HepG2 (cell line): ENCODE results near the gene PREX1. TPM values are rescaled to one million over a fixed set of nuclear protein-coding genes. Genes with fewer than 3 reads are reported as not detected.
A peak's percentile ranks its signal among the peaks of the same experiment; 100 is the strongest.

ENCODE experiments used
- BHLHE40 ChIP-seq: IDR thresholded peaks from 2 replicates; pipeline ENCODE4 v1.6.1; 2011; ENCODE audit warnings: low read length, improper control_type of control experiment
- CREB1 ChIP-seq, 2 experiments: fragments of 450-650 bp in 1 of 2; IDR thresholded peaks; 2 replicates each; pipeline ENCODE4 v1.6.1; 2016 to 2017; ENCODE audit warnings: control low read depth in 1 of 2, mild to moderate bottlenecking in 1 of 2, missing compliant biosample characterization in 1 of 2, missing genetic modification characterization in 1 of 2
- KDM5B ChIP-seq: sonication (generic); formaldehyde crosslinking; IDR thresholded peaks from 2 replicates; pipeline ENCODE4 v1.4.0; 2020; ENCODE audit warnings: missing genetic modification reagents, mild to moderate bottlenecking, borderline replicate concordance
- KLF11 ChIP-seq: IDR thresholded peaks from 2 replicates; pipeline ENCODE4 v1.6.1; 2016; ENCODE audit warnings: missing compliant biosample characterization
- LBX2 ChIP-seq: sonication (generic); formaldehyde crosslinking; IDR thresholded peaks from 2 replicates; pipeline ENCODE4 v1.5.0; 2020; ENCODE audit warnings: missing genetic modification reagents, mild to moderate bottlenecking, borderline replicate concordance
- MEF2D ChIP-seq: sonication (generic); formaldehyde crosslinking; IDR thresholded peaks from 2 replicates; pipeline ENCODE4 v1.5.1; 2020; ENCODE audit warnings: mild to moderate bottlenecking, missing genetic modification reagents
- NFE2L1 ChIP-seq: sonication (generic); formaldehyde crosslinking; IDR thresholded peaks from 2 replicates; pipeline ENCODE4 v1.4.0; 2020; ENCODE audit warnings: missing genetic modification reagents, mild to moderate bottlenecking, borderline replicate concordance
- ONECUT2 ChIP-seq: sonication (generic); formaldehyde crosslinking; IDR thresholded peaks from 2 replicates; pipeline ENCODE4 v1.4.0; 2020; ENCODE audit warnings: missing genetic modification reagents
- PAWR ChIP-seq: sonication (generic); formaldehyde crosslinking; IDR thresholded peaks from 2 replicates; pipeline ENCODE4 v1.4.0; 2020; ENCODE audit warnings: missing genetic modification reagents, mild to moderate bottlenecking, borderline replicate concordance
- POLR2A ChIP-seq, 2 experiments: IDR thresholded peaks; 2 replicates each; pipeline ENCODE4 v1.6.1; 2011; ENCODE audit warnings: low read depth in 2 of 2, low read length in 2 of 2, mild to moderate bottlenecking in 1 of 2, moderate library complexity in 1 of 2; ENCODE audit not compliant: insufficient read depth in 1 of 2
- RELA ChIP-seq: sonication (generic); formaldehyde crosslinking; IDR thresholded peaks from 2 replicates; pipeline ENCODE4 v1.4.0; 2020; ENCODE audit warnings: missing genetic modification reagents
- SSRP1 ChIP-seq: IDR thresholded peaks from 2 replicates; pipeline ENCODE4 v1.6.1; 2016; ENCODE audit warnings: control low read depth
- ZBTB7A ChIP-seq: sonication (generic); formaldehyde crosslinking; IDR thresholded peaks from 2 replicates; pipeline ENCODE4 v1.8.0; 2022; ENCODE audit warnings: mild to moderate bottlenecking, missing genetic modification reagents
- ZNF12 ChIP-seq: sonication (generic); formaldehyde crosslinking; IDR thresholded peaks from 2 replicates; pipeline ENCODE4 v1.5.0; 2020; ENCODE audit warnings: missing genetic modification reagents
- ZNF281 ChIP-seq: sonication (generic); formaldehyde crosslinking; IDR thresholded peaks from 2 replicates; pipeline ENCODE4 v1.4.0; 2020; ENCODE audit warnings: missing genetic modification reagents, borderline replicate concordance
- ZNF674 ChIP-seq: sonication (generic); formaldehyde crosslinking; IDR thresholded peaks from 2 replicates; pipeline ENCODE4 v1.5.0; 2020; ENCODE audit warnings: low read depth, mild to moderate bottlenecking, missing genetic modification reagents
- ZNF781 ChIP-seq: sonication (generic); formaldehyde crosslinking; IDR thresholded peaks from 2 replicates; pipeline ENCODE4 v1.5.1; 2020; ENCODE audit warnings: borderline replicate concordance, mild to moderate bottlenecking, missing genetic modification reagents; ENCODE audit errors: not compliant biosample characterization
- polyA plus RNA-seq, 8 experiments: library from polyadenylated mRNA; depleted of rRNA in 3 of 8; stranded (reverse) in 7 of 8; unstranded in 1 of 8; fragments of >200 nt; fragmentation: Illumina TruSeq in 4 of 8; extraction: Trizol in 4 of 8; gene quantifications; 2 replicates each; pipeline versions ENCODE4 v1.2.1 to v1.2.3, GENCODE V29; 2011 to 2016; ENCODE audit warnings: low read depth in 4 of 8, missing spikeins in 1 of 8, mixed read lengths in 1 of 8; ENCODE audit not compliant: insufficient read depth in 1 of 8
- total RNA-seq, 5 experiments: library from RNA; depleted of rRNA; stranded (reverse); fragments of >200 nt; fragmentation: Illumina TruSeq; extraction: Trizol; gene quantifications; 2 replicates each; pipeline ENCODE4 v1.2.3, GENCODE V29; 2016; ENCODE audit warnings: low read depth in 1 of 5
- TF ChIP-seq, protein P1 (sequence below), 2 experiments: sonication (generic) in 1 of 2; formaldehyde crosslinking in 1 of 2; IDR thresholded peaks; 2 replicates each; pipeline versions ENCODE4 v1.6.1 to v1.9.0; 2014 to 2022; ENCODE audit warnings: antibody characterized with exemption in 1 of 2, borderline replicate concordance in 1 of 2, inconsistent platforms in 1 of 2, low read depth in 1 of 2, missing genetic modification reagents in 1 of 2
- TF ChIP-seq, protein P2 (sequence below): sonication (generic); formaldehyde crosslinking; IDR thresholded peaks from 2 replicates; pipeline ENCODE4 v1.4.0; 2020; ENCODE audit warnings: missing genetic modification reagents

Gene PREX1
- total and polyA plus RNA-seq, 2 of the 13 experiments (the other 11 are each of a cell fraction or from before 2014, with no cell fraction given), result 0.02 to 0.04 TPM

DNA sequence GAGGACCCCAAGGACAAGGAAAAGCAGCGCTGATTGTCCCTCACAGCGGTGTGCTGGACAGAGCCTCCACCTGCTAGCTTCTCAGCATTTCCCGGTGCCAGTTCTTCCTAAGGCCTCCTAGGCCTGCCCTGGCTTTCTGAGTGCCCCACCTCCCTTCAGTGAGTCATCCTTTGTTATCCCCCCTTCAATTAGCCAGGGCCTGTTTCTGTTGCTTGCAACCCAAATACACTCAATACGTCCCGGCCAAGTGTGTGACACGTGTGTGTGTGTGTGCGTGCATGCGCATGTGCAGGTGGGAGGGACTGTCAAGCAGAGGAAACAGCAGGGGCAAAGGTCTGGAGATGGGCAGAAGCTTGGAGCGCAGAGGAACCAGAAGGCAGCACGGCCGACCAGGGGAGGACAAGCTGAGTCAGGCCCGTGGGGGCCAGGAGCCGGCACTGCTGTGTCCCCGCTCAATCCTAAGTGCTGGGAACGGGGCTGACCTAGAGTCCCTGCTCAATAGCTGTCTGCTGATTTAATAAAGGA is 159.8 kb downstream of the PREX1 start (continued):
- TF ChIP-seq ONECUT2 (CRISPR knock-in tag) (no peak), BHLHE40 (peak; percentile 53; the same call in 1 of the 2 replicates), NFE2L1 (CRISPR knock-in tag) (no peak; the same call in 1 of the 2 replicates), ZBTB7A (no peak), LBX2 (CRISPR knock-in tag) (no peak), CREB1 (IDR thresholded peaks at IDR 0.05) (no peak), CREB1 (CRISPR knock-in tag; IDR thresholded peaks at IDR 0.05) (no peak), ZNF781 (CRISPR knock-in tag) (no peak), ZNF281 (CRISPR knock-in tag) (no peak), ZNF12 (no peak), PAWR (CRISPR knock-in tag) (no peak), SSRP1 (CRISPR knock-in tag) (no peak), KLF11 (CRISPR knock-in tag) (no peak), KDM5B (CRISPR knock-in tag) (peak; percentile 54), ZNF674 (CRISPR knock-in tag) (no peak), RELA (no peak), MEF2D (CRISPR knock-in tag) (no peak), POLR2A (IDR thresholded peaks at IDR 0.05; ENCODE audit: insufficient read depth in 1 of 2, low read depth in 2 of 2, low read length in 2 of 2) (peak in 1 of 2 experiments; percentile 23; a peak in 1 of 4 replicates)
- TF ChIP-seq, protein P1, sequence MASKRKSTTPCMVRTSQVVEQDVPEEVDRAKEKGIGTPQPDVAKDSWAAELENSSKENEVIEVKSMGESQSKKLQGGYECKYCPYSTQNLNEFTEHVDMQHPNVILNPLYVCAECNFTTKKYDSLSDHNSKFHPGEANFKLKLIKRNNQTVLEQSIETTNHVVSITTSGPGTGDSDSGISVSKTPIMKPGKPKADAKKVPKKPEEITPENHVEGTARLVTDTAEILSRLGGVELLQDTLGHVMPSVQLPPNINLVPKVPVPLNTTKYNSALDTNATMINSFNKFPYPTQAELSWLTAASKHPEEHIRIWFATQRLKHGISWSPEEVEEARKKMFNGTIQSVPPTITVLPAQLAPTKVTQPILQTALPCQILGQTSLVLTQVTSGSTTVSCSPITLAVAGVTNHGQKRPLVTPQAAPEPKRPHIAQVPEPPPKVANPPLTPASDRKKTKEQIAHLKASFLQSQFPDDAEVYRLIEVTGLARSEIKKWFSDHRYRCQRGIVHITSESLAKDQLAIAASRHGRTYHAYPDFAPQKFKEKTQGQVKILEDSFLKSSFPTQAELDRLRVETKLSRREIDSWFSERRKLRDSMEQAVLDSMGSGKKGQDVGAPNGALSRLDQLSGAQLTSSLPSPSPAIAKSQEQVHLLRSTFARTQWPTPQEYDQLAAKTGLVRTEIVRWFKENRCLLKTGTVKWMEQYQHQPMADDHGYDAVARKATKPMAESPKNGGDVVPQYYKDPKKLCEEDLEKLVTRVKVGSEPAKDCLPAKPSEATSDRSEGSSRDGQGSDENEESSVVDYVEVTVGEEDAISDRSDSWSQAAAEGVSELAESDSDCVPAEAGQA (IDR thresholded peaks at IDR 0.05; ENCODE audit: low read depth), result no peak
- TF ChIP-seq, protein P1 (CRISPR knock-in tag; IDR thresholded peaks at IDR 0.05; ENCODE audit: borderline replicate concordance), result no peak
- TF ChIP-seq, protein P2, sequence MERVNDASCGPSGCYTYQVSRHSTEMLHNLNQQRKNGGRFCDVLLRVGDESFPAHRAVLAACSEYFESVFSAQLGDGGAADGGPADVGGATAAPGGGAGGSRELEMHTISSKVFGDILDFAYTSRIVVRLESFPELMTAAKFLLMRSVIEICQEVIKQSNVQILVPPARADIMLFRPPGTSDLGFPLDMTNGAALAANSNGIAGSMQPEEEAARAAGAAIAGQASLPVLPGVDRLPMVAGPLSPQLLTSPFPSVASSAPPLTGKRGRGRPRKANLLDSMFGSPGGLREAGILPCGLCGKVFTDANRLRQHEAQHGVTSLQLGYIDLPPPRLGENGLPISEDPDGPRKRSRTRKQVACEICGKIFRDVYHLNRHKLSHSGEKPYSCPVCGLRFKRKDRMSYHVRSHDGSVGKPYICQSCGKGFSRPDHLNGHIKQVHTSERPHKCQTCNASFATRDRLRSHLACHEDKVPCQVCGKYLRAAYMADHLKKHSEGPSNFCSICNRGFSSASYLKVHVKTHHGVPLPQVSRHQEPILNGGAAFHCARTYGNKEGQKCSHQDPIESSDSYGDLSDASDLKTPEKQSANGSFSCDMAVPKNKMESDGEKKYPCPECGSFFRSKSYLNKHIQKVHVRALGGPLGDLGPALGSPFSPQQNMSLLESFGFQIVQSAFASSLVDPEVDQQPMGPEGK (CRISPR knock-in tag), result 0 out of 2 replicates have a peak, but pooled peaks have one; percentile 6
